NT2/D1 (cell line): ENCODE measurements around the gene PHACTR1.
"Not testable (repeated sequence)": the region's sequence is repeated elsewhere in the genome, so short reads cannot be mapped to it uniquely, and the experiment has no call there.

Experiments
- DNase-seq: peaks from one replicate; pipeline ENCODE4 v3.0.0-alpha.2; 2011; ENCODE audit warnings: low read depth, low spot score
- H3K27me3 ChIP-seq: 2 replicates; pipeline ENCODE4 v1.6.0; 2011; ENCODE audit warnings: mild to moderate bottlenecking; ENCODE audit not compliant: insufficient read length, insufficient read depth
- H3K36me3 ChIP-seq: 2 replicates; pipeline ENCODE4 v1.6.1; 2011; ENCODE audit warnings: mild to moderate bottlenecking, low read length, mixed read lengths; ENCODE audit not compliant: insufficient read depth, insufficient read length
- H3K4me1 ChIP-seq: 2 replicates; pipeline ENCODE4 v1.5.1; 2011; ENCODE audit not compliant: insufficient read depth, insufficient read length
- H3K4me3 ChIP-seq: 2 replicates; pipeline ENCODE4 v1.5.1; 2011; ENCODE audit warnings: low read depth; ENCODE audit not compliant: insufficient read length
- H3K9ac ChIP-seq: 2 replicates; pipeline ENCODE4 v1.6.0; 2011; ENCODE audit warnings: low read depth; ENCODE audit not compliant: insufficient read length
- H3K9me3 ChIP-seq: 2 replicates; pipeline ENCODE4 v1.5.1; 2011; ENCODE audit warnings: mild to moderate bottlenecking, low read length; ENCODE audit not compliant: insufficient read depth
- SUZ12 ChIP-seq: IDR thresholded peaks from 2 replicates; pipeline ENCODE4 v1.6.1; 2011; ENCODE audit not compliant: insufficient read length, insufficient read depth; ENCODE audit errors: extremely low read depth
- YY1 ChIP-seq: IDR thresholded peaks from 2 replicates; pipeline ENCODE4 v1.6.1; 2011; ENCODE audit not compliant: insufficient read length, insufficient read depth
- ZNF274 ChIP-seq: IDR thresholded peaks from 2 replicates; pipeline ENCODE4 v1.6.1; 2011; ENCODE audit warnings: mild to moderate bottlenecking, low read depth, low read length

The PHACTR1 gene

GRCh38 chr6:13157293-13157692, 440.7 kb downstream of the PHACTR1 start:
- no peaks in the 10 kb centered on the region for H3K27me3 ChIP-seq
- no peaks in the 10 kb centered on the region for H3K36me3 ChIP-seq
- H3K4me1 ChIP-seq = peaks cover 3% of the 10 kb centered on the region
- H3K9me3 ChIP-seq = no peaks in the 10 kb centered on the region
- TF ChIP-seq YY1 (no peak), ZNF274 (no peak), SUZ12 (no peak)
- no peak overlapping the region for H3K4me3 ChIP-seq
- H3K9ac ChIP-seq = no peak overlapping the region
- no peak for DNase-seq

DNA sequence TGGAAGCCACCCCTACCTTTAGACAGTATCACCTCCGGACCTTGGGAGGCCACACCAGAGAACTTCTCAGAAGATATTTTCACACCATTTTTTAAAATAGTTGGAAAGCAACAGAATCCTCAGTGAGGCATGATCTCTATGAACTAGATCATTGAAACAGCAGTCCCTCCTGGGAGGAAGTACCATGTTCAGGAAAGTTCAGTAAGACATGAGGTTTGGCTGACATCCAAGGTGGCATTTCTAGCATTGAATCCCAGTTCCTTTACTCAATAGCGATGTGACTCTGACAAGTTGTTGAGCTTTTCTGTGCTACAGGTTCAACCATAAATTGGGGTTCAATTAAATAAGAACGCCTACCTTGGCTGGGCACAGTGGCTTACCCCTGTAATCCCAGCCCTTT, 442.7 kb downstream of the PHACTR1 start:
- Histone ChIP-seq H3K4me1 (no peaks in the 10 kb centered on the region), H3K36me3 (no peaks in the 10 kb centered on the region), H3K9me3 (no peaks in the 10 kb centered on the region), H3K27me3 (no peaks in the 10 kb centered on the region), H3K9ac (no peak overlapping the region), H3K4me3 (no peak overlapping the region)
- no peak for TF ChIP-seq YY1
- no peak for TF ChIP-seq ZNF274
- no peak for TF ChIP-seq SUZ12
- DNase-seq = no peak

DNA sequence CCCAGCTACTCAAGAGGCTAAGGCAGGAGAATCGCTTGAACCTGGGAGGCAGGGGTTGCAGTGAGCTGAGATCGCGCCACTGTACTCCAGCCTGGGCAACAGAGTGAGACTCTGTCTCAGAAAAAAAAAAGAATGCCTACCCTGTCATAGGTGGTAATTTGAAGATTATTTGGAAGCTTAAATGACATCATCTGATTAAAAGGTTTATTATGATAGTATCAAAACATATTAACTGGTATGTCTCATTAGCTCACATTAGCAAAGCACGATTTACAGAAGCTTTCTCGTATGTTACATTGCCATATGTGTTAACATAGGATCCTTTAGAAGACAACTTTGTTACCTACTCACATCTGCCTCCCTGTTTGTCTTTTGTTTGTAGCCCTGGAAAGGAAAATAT, 443.3 kb downstream of the PHACTR1 start:
- H3K36me3 ChIP-seq, H3K4me1 ChIP-seq, H3K9ac ChIP-seq, H3K27me3 ChIP-seq, H3K9me3 ChIP-seq, H3K4me3 ChIP-seq, DNase-seq: not testable (repeated sequence)

DNA sequence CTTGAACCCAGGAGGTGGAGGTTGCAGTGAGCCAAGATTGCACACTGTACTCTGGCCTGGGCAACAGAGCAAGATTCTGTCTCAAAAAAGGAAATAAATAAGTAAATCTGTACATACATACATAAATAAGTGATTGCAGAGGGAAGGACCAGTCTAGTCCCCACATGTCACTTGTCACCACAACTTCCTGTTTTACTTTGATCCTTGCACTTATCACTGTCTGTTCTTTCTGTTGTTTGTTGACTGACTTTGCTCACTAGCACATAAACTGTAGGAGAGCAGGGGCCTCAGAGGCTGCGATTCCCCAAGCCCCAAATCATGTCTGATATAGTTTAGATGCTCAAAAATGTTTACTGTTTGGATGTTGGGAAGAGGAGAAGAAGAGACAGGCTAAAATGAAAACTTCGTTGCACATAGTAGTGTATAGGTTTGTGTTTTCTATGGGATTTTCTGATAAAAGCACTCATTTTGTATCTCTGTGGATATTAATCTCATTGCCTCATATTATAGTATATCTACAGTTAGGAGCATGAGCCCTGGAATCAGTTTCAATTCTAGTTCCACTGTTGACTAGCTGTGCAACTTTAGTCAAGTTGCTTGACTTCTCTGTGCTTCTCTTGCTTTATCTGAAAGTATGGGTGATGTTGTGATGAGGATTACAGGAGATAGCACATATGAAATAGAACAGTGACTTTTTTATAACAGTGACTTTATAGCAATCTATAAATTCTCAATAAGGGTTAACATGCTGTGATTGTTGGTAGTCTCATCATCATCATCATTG, 446.8 kb downstream of the PHACTR1 start:
- TF ChIP-seq ZNF274 (no peak), SUZ12 (no peak), YY1 (no peak)
- H3K4me1 ChIP-seq = no peaks in the 10 kb centered on the region
- H3K27me3 ChIP-seq = no peaks in the 10 kb centered on the region
- no peak overlapping the region for H3K9ac ChIP-seq
- H3K4me3 ChIP-seq = no peak overlapping the region
- no peaks in the 10 kb centered on the region for H3K36me3 ChIP-seq
- no peak for DNase-seq
- H3K9me3 ChIP-seq = no peaks in the 10 kb centered on the region

GRCh38 chr6:13164291-13164690, 447.7 kb downstream of the PHACTR1 start:
- H3K9me3 ChIP-seq = no peaks in the 10 kb centered on the region
- no peaks in the 10 kb centered on the region for H3K27me3 ChIP-seq
- TF ChIP-seq ZNF274 (no peak), SUZ12 (no peak), YY1 (no peak)
- no peak overlapping the region for H3K4me3 ChIP-seq
- H3K9ac ChIP-seq = no peak overlapping the region
- H3K4me1 ChIP-seq = no peaks in the 10 kb centered on the region
- H3K36me3 ChIP-seq = no peaks in the 10 kb centered on the region
- DNase-seq = no peak

- TF ChIP-seq ZNF274 (no peak), SUZ12 (no peak), YY1 (no peak)
- DNase-seq = no peak
- no peaks in the 10 kb centered on the region for H3K36me3 ChIP-seq
- H3K4me3 ChIP-seq = no peak overlapping the region
- no peaks in the 10 kb centered on the region for H3K4me1 ChIP-seq
- H3K9me3 ChIP-seq = no peaks in the 10 kb centered on the region
- no peak overlapping the region for H3K9ac ChIP-seq
- H3K27me3 ChIP-seq = no peaks in the 10 kb centered on the region
Measured at GRCh38 chr6:13165502-13166172, 449.1 kb downstream of the PHACTR1 start.

GRCh38 chr6:13166269-13166668, 449.7 kb downstream of the PHACTR1 start:
- no peak overlapping the region for H3K4me3 ChIP-seq
- no peaks in the 10 kb centered on the region for H3K27me3 ChIP-seq
- no peak overlapping the region for H3K9ac ChIP-seq
- no peaks in the 10 kb centered on the region for H3K36me3 ChIP-seq
- no peaks in the 10 kb centered on the region for H3K9me3 ChIP-seq
- H3K4me1 ChIP-seq = no peaks in the 10 kb centered on the region
- DNase-seq = no peak
- TF ChIP-seq SUZ12 (no peak), YY1 (no peak)
